ENCODE measurements around the gene GPATCH4.

The GPATCH4 gene

GRCh38 chr1:156601122-156601830 is at the start of gene GPATCH4:
TSS of gene GPATCH4 (minus strand) at chr1:156601479.
- peak within 1 kb of the TSS; percentile 71 for H3K4me3 ChIP-seq
- DNase-seq (ENCODE audit: low spot score in 2 of 2), result peak; percentile 84 to 90
- peaks cover 14% of the 10 kb centered on the region for H3K4me1 ChIP-seq
- no peaks in the 10 kb centered on the region for H3K27me3 ChIP-seq (ENCODE audit: low read depth)
- peaks cover 32% of the 10 kb centered on the region for H3K36me3 ChIP-seq (replicated peaks)
- in situ Hi-C loops (cut with MboI; ENCODE audit: low sequenced_read_pairs), result no loop called here
- no peaks in the 10 kb centered on the region for H3K9me3 ChIP-seq

- H3K4me1 ChIP-seq, result no peaks in the 10 kb centered on the region
- no peak for DNase-seq (ENCODE audit: low spot score in 2 of 2)
- H3K36me3 ChIP-seq (replicated peaks), result no peaks in the 10 kb centered on the region
- peaks cover 11% of the 10 kb centered on the region for H3K27me3 ChIP-seq (ENCODE audit: low read depth)
- H3K4me3 ChIP-seq, result no peak overlapping the region
- no peaks in the 10 kb centered on the region for H3K9me3 ChIP-seq
- in situ Hi-C loops (cut with MboI; ENCODE audit: low sequenced_read_pairs), result no loop called here
These were observed 47.7 kb upstream of the GPATCH4 start for GRCh38 chr1:156648951-156649350.

GRCh38 chr1:156648496-156648895 is 47.2 kb upstream of the GPATCH4 start:
- H3K4me3 ChIP-seq, result no peak overlapping the region
- no peaks in the 10 kb centered on the region for H3K9me3 ChIP-seq
- H3K27me3 ChIP-seq (ENCODE audit: low read depth), result peaks cover 11% of the 10 kb centered on the region
- no peak for DNase-seq (ENCODE audit: low spot score in 2 of 2)
- H3K4me1 ChIP-seq, result no peaks in the 10 kb centered on the region
- no peaks in the 10 kb centered on the region for H3K36me3 ChIP-seq (replicated peaks)
- in situ Hi-C loops (cut with MboI; ENCODE audit: low sequenced_read_pairs), result no loop called here

- no peaks in the 10 kb centered on the region for H3K9me3 ChIP-seq
- H3K4me3 ChIP-seq, result no peak overlapping the region
- in situ Hi-C loops (cut with MboI; ENCODE audit: low sequenced_read_pairs), result no loop called here
- H3K36me3 ChIP-seq (replicated peaks), result no peaks in the 10 kb centered on the region
- H3K4me1 ChIP-seq, result no peaks in the 10 kb centered on the region
- DNase-seq (ENCODE audit: low spot score in 2 of 2), result no peak
- peaks cover 11% of the 10 kb centered on the region for H3K27me3 ChIP-seq (ENCODE audit: low read depth)
These were observed 46.1 kb upstream of the GPATCH4 start for GRCh38 chr1:156647351-156647750.

- Histone ChIP-seq H3K4me3 (no peak overlapping the region), H3K4me1 (no peaks in the 10 kb centered on the region), H3K27me3 (ENCODE audit: low read depth) (peaks cover 11% of the 10 kb centered on the region), H3K36me3 (replicated peaks) (no peaks in the 10 kb centered on the region), H3K9me3 (no peaks in the 10 kb centered on the region)
- in situ Hi-C loops (cut with MboI; ENCODE audit: low sequenced_read_pairs), result no loop called here
- DNase-seq (ENCODE audit: low spot score in 2 of 2), result no peak
These were observed 45.5 kb upstream of the GPATCH4 start for GRCh38 chr1:156646738-156647211.

GRCh38 chr1:156645666-156646065 is 44.4 kb upstream of the GPATCH4 start:
- Histone ChIP-seq H3K27me3 (ENCODE audit: low read depth) (peaks cover 7% of the 10 kb centered on the region), H3K4me1 (no peaks in the 10 kb centered on the region; the same call in 1 of the 2 replicates), H3K36me3 (replicated peaks) (no peaks in the 10 kb centered on the region), H3K9me3 (no peaks in the 10 kb centered on the region), H3K4me3 (no peak overlapping the region)
- DNase-seq (ENCODE audit: low spot score in 2 of 2), result no peak
- in situ Hi-C loops (cut with MboI; ENCODE audit: low sequenced_read_pairs), result no loop called here

- Histone ChIP-seq H3K9me3 (no peaks in the 10 kb centered on the region), H3K36me3 (replicated peaks) (no peaks in the 10 kb centered on the region), H3K4me3 (no peak overlapping the region), H3K27me3 (ENCODE audit: low read depth) (peaks cover 4% of the 10 kb centered on the region), H3K4me1 (no peaks in the 10 kb centered on the region; the same call in 1 of the 2 replicates)
- no peak for DNase-seq (ENCODE audit: low spot score in 2 of 2)
- in situ Hi-C loops (cut with MboI; ENCODE audit: low sequenced_read_pairs), result no loop called here
These were observed 43.8 kb upstream of the GPATCH4 start for GRCh38 chr1:156645056-156645455.

- Histone ChIP-seq H3K27me3 (ENCODE audit: low read depth) (peaks cover 4% of the 10 kb centered on the region), H3K9me3 (no peaks in the 10 kb centered on the region), H3K4me1 (no peaks in the 10 kb centered on the region; the same call in 1 of the 2 replicates), H3K4me3 (no peak overlapping the region), H3K36me3 (replicated peaks) (no peaks in the 10 kb centered on the region)
- no peak for DNase-seq (ENCODE audit: low spot score in 2 of 2)
- in situ Hi-C loops (cut with MboI; ENCODE audit: low sequenced_read_pairs), result no loop called here
These were observed 43.4 kb upstream of the GPATCH4 start for GRCh38 chr1:156644640-156645039.

GRCh38 chr1:156644146-156644545 is 42.9 kb upstream of the GPATCH4 start:
- in situ Hi-C loops (cut with MboI; ENCODE audit: low sequenced_read_pairs), result no loop called here
- Histone ChIP-seq H3K27me3 (ENCODE audit: low read depth) (peaks cover 4% of the 10 kb centered on the region), H3K4me1 (no peaks in the 10 kb centered on the region; the same call in 1 of the 2 replicates), H3K9me3 (no peaks in the 10 kb centered on the region), H3K36me3 (replicated peaks) (no peaks in the 10 kb centered on the region), H3K4me3 (no peak overlapping the region)
- DNase-seq (ENCODE audit: low spot score in 2 of 2), result no peak

- no peak overlapping the region for H3K4me3 ChIP-seq
- peaks cover 4% of the 10 kb centered on the region for H3K27me3 ChIP-seq (ENCODE audit: low read depth)
- no peaks in the 10 kb centered on the region for H3K9me3 ChIP-seq
- DNase-seq (ENCODE audit: low spot score in 2 of 2), result no peak
- no peaks in the 10 kb centered on the region; the same call in 1 of the 2 replicates for H3K4me1 ChIP-seq
- in situ Hi-C loops (cut with MboI; ENCODE audit: low sequenced_read_pairs), result no loop called here
- no peaks in the 10 kb centered on the region for H3K36me3 ChIP-seq (replicated peaks)
These were observed 42.5 kb upstream of the GPATCH4 start for GRCh38 chr1:156643778-156644092.

GRCh38 chr1:156643049-156643777 is 41.9 kb upstream of the GPATCH4 start:
- no peak overlapping the region for H3K4me3 ChIP-seq
- H3K36me3 ChIP-seq (replicated peaks), result no peaks in the 10 kb centered on the region
- peaks cover 7% of the 10 kb centered on the region for H3K27me3 ChIP-seq (ENCODE audit: low read depth)
- DNase-seq (ENCODE audit: low spot score in 2 of 2), result no peak
- no peaks in the 10 kb centered on the region; the same call in 1 of the 2 replicates for H3K4me1 ChIP-seq
- in situ Hi-C loops (cut with MboI; ENCODE audit: low sequenced_read_pairs), result no loop called here
- H3K9me3 ChIP-seq, result no peaks in the 10 kb centered on the region

GRCh38 chr1:156642265-156643048 is 41.2 kb upstream of the GPATCH4 start:
- no peak for DNase-seq (ENCODE audit: low spot score in 2 of 2)
- Histone ChIP-seq H3K9me3 (no peaks in the 10 kb centered on the region), H3K27me3 (ENCODE audit: low read depth) (peaks cover 8% of the 10 kb centered on the region), H3K4me1 (no peaks in the 10 kb centered on the region; the same call in 1 of the 2 replicates), H3K36me3 (replicated peaks) (no peaks in the 10 kb centered on the region), H3K4me3 (peak overlapping the region; percentile 26)
- in situ Hi-C loops (cut with MboI; ENCODE audit: low sequenced_read_pairs), result no loop called here

GRCh38 chr1:156641761-156642264 is 40.5 kb upstream of the GPATCH4 start, which contains the start of gene BCAN:
TSS of gene BCAN (plus strand) at chr1:156642117. CDS start at chr1:156646055, 3,938 bp downstream.
- peak; percentile 51 to 77 for DNase-seq (ENCODE audit: low spot score in 2 of 2)

More at GRCh38 chr1:156641761-156642264, 40.5 kb upstream of the GPATCH4 start, which contains the start of gene BCAN:
- in situ Hi-C loops (cut with MboI; ENCODE audit: low sequenced_read_pairs), result no loop called here
- Histone ChIP-seq H3K4me3 (peak within 1 kb of the TSS; percentile 26), H3K4me1 (no peaks in the 10 kb centered on the region; the same call in 1 of the 2 replicates), H3K36me3 (replicated peaks) (no peaks in the 10 kb centered on the region), H3K27me3 (ENCODE audit: low read depth) (peaks cover 10% of the 10 kb centered on the region), H3K9me3 (no peaks in the 10 kb centered on the region)

Data from HAP-1 (cell line).